IMR-90 (cell line): ENCODE data around the gene SIM2. TPM values are rescaled to one million over a fixed set of nuclear protein-coding genes. Genes with fewer than 3 reads are reported as not detected.

ENCODE experiments used
- ATAC-seq: fragments of 200-7000 bp; cut with Tn5 transposase; 2 replicates; pipeline ENCODE4 v1.9.1; 2020; ENCODE audit warnings: low read depth, mild to moderate bottlenecking, moderate library complexity
- BruUV-seq: library from RNA; stranded (reverse); fragments of 400-500 nt; replicated peaks from 2 replicates; lab custom pipeline; 2021; lab: Mats Ljungman, UMichigan
- CTCF ChIA-PET: fragments of 300-600 bp; formaldehyde crosslinking; extraction: SDS; loops from one replicate; lab custom pipeline; 2021; ENCODE audit warnings: antibody characterized with exemption; lab: Yijun Ruan, JAX
- POLR2A ChIA-PET: fragments of 300-600 bp; sonication (Branson Sonifier 250); formaldehyde crosslinking; loops from one replicate; lab custom pipeline; 2022; ENCODE audit warnings: antibody characterized with exemption; ENCODE audit not compliant: unreplicated experiment; lab: Charles Lee
- DNase-seq: peaks from one replicate; pipeline ENCODE4 v3.0.0; 2013
- H2AFZ ChIP-seq: replicated peaks from 2 replicates; pipeline ENCODE3; 2013; ENCODE audit warnings: low read length, mild to moderate bottlenecking; ENCODE audit not compliant: poor library complexity
- H2AK5ac ChIP-seq: 2 replicates; pipeline ENCODE4 v1.6.1; 2013; ENCODE audit warnings: low read depth, low read length, inconsistent platforms
- H2AK9ac ChIP-seq: replicated peaks from 2 replicates; pipeline ENCODE3; 2013; ENCODE audit warnings: mild to moderate bottlenecking, low read depth, low read length, moderate library complexity; ENCODE audit not compliant: poor library complexity
- H2BK120ac ChIP-seq: 2 replicates; pipeline ENCODE4 v1.6.1; 2013; ENCODE audit warnings: low read depth, low read length, inconsistent platforms
- H2BK15ac ChIP-seq: 3 replicates; pipeline ENCODE4 v1.6.1; 2013; ENCODE audit warnings: low read depth, low read length, inconsistent platforms
- H2BK20ac ChIP-seq: 2 replicates; pipeline ENCODE4 v1.6.1; 2013; ENCODE audit warnings: low read depth, mild to moderate bottlenecking, inconsistent platforms, low read length, moderate library complexity
- H2BK5ac ChIP-seq: 2 replicates; pipeline ENCODE4 v1.6.1; 2013; ENCODE audit warnings: mild to moderate bottlenecking, low read depth, low read length, inconsistent platforms; ENCODE audit not compliant: poor library complexity, severe bottlenecking
- H3K14ac ChIP-seq: replicated peaks from 2 replicates; pipeline ENCODE4 v1.6.1; 2013; ENCODE audit warnings: low read depth, low read length, inconsistent platforms
- H3K18ac ChIP-seq: 2 replicates; pipeline ENCODE4 v1.6.1; 2013; ENCODE audit warnings: low read depth, low read length, control low read depth
- H3K23ac ChIP-seq: 2 replicates; pipeline ENCODE4 v1.6.1; 2013; ENCODE audit warnings: low read depth, low read length, inconsistent platforms
- H3K27ac ChIP-seq: 2 replicates; pipeline ENCODE4 v1.5.1; 2013; ENCODE audit warnings: mild to moderate bottlenecking, control low read depth, low read length; ENCODE audit not compliant: insufficient read depth
- H3K27me3 ChIP-seq: 2 replicates; pipeline ENCODE4 v1.6.1; 2013; ENCODE audit warnings: low read length; ENCODE audit not compliant: control insufficient read depth, insufficient read depth
- H3K36me3 ChIP-seq: 2 replicates; pipeline ENCODE4 v1.6.1; 2013; ENCODE audit warnings: low read length, mixed read lengths; ENCODE audit not compliant: control insufficient read depth, insufficient read depth
- H3K4ac ChIP-seq: 2 replicates; pipeline ENCODE4 v1.6.1; 2013; ENCODE audit warnings: low read depth, low read length, inconsistent platforms
- H3K4me1 ChIP-seq: 2 replicates; pipeline ENCODE4 v1.6.1; 2013; ENCODE audit warnings: low read length, mixed read lengths; ENCODE audit not compliant: control insufficient read depth, insufficient read depth
- H3K4me2 ChIP-seq: 2 replicates; pipeline ENCODE4 v1.6.1; 2013; ENCODE audit warnings: low read depth, mild to moderate bottlenecking, control low read depth, low read length, moderate library complexity
- H3K4me3 ChIP-seq: 2 replicates; pipeline ENCODE4 v1.5.1; 2013; ENCODE audit warnings: low read depth, mild to moderate bottlenecking, control low read depth, low read length, moderate library complexity; ENCODE audit not compliant: insufficient read depth
- H3K56ac ChIP-seq: 2 replicates; pipeline ENCODE4 v1.6.1; 2013; ENCODE audit warnings: low read length, inconsistent platforms; ENCODE audit not compliant: insufficient read depth; ENCODE audit errors: extremely low read depth
- H3K79me1 ChIP-seq, 2 experiments: 2 replicates each; pipeline ENCODE4 v1.6.1; 2013; ENCODE audit warnings: low read length in 2 of 2, inconsistent platforms in 1 of 2, low read depth in 1 of 2
- H3K9ac ChIP-seq: 2 replicates; pipeline ENCODE4 v1.6.1; 2013; ENCODE audit warnings: low read depth, low read length, control low read depth
- H3K9me1 ChIP-seq: 2 replicates; pipeline ENCODE4 v1.6.1; 2013; ENCODE audit warnings: low read length, inconsistent platforms; ENCODE audit not compliant: insufficient read depth
- H3K9me3 ChIP-seq: 2 replicates; pipeline ENCODE4 v1.6.1; 2013; ENCODE audit warnings: low read length; ENCODE audit not compliant: control insufficient read depth, insufficient read depth
- H4K20me1 ChIP-seq: 2 replicates; pipeline ENCODE4 v1.6.1; 2013; ENCODE audit warnings: low read length, inconsistent platforms; ENCODE audit not compliant: insufficient read depth
- H4K5ac ChIP-seq: 2 replicates; pipeline ENCODE4 v1.6.1; 2013; ENCODE audit warnings: mild to moderate bottlenecking, low read depth, low read length, control low read depth
- H4K8ac ChIP-seq, 2 experiments: 2 replicates each; pipeline ENCODE4 v1.6.1; 2013; ENCODE audit warnings: low read depth in 2 of 2, low read length in 2 of 2, control low read depth in 1 of 2, inconsistent platforms in 1 of 2
- H4K91ac ChIP-seq: 2 replicates; pipeline ENCODE4 v1.6.1; 2013; ENCODE audit warnings: low read depth, low read length, inconsistent platforms; ENCODE audit not compliant: insufficient read depth
- BHLHE40 ChIP-seq: fragments of 150-350 bp; IDR thresholded peaks from 2 replicates; pipeline ENCODE4 v1.6.1; 2016; ENCODE audit warnings: mild to moderate bottlenecking, low read depth, low read length
- CHD1 ChIP-seq: IDR thresholded peaks from 2 replicates; pipeline ENCODE4 v1.6.1; 2012; ENCODE audit warnings: low read depth, low read length, improper control_type of control experiment
- CTCF ChIP-seq: conservative IDR thresholded peaks from 2 replicates; pipeline ENCODE4 v1.5.1; 2012; ENCODE audit warnings: mild to moderate bottlenecking, low read depth, low read length, improper control_type of control experiment
- ELK1 ChIP-seq: fragments of 150-350 bp; IDR thresholded peaks from 2 replicates; pipeline ENCODE4 v1.6.1; 2016; ENCODE audit warnings: low read depth, mild to moderate bottlenecking, low read length, moderate library complexity, borderline replicate concordance
- FOS ChIP-seq: fragments of 150-350 bp; IDR thresholded peaks from 2 replicates; pipeline ENCODE4 v1.6.1; 2016; ENCODE audit warnings: low read depth, low read length
- MAFK ChIP-seq: IDR thresholded peaks from 2 replicates; pipeline ENCODE4 v1.6.1; 2012; ENCODE audit warnings: low read depth, low read length, improper control_type of control experiment
- NFE2L2 ChIP-seq: fragments of 150-350 bp; IDR thresholded peaks from 2 replicates; pipeline ENCODE4 v1.6.1; 2016; ENCODE audit warnings: low read depth, mild to moderate bottlenecking, low read length
- POLR2A ChIP-seq: IDR thresholded peaks from 2 replicates; pipeline ENCODE4 v1.6.1; 2012; ENCODE audit warnings: mild to moderate bottlenecking, low read depth, low read length
- RAD21 ChIP-seq: IDR thresholded peaks from 2 replicates; pipeline ENCODE4 v1.6.1; 2012; ENCODE audit warnings: low read length, improper control_type of control experiment
- RCOR1 ChIP-seq: IDR thresholded peaks from 2 replicates; pipeline ENCODE4 v1.6.1; 2012; ENCODE audit warnings: mild to moderate bottlenecking, low read length, improper control_type of control experiment; ENCODE audit not compliant: insufficient replicate concordance
- RFX5 ChIP-seq: IDR thresholded peaks from 2 replicates; pipeline ENCODE4 v1.8.0; 2012; ENCODE audit warnings: low read depth, mild to moderate bottlenecking, low read length, moderate library complexity
- SMC3 ChIP-seq: fragments of 150-350 bp; IDR thresholded peaks from 2 replicates; pipeline ENCODE4 v1.6.1; 2016; ENCODE audit warnings: low read depth, mild to moderate bottlenecking, antibody characterized with exemption, low read length, moderate library complexity
- USF2 ChIP-seq: fragments of 150-350 bp; IDR thresholded peaks from 2 replicates; pipeline ENCODE4 v1.6.1; 2017; ENCODE audit warnings: mild to moderate bottlenecking, antibody characterized with exemption, low read length, low read depth
- WGBS, 2 experiments: methylation state at CpG; one replicate each; pipeline versions ENCODE4 v1.1.5 to v1.1.7; 2013; ENCODE audit warnings: missing lambda C conversion rate in 2 of 2; ENCODE audit not compliant: insufficient read length in 1 of 2; ENCODE audit errors: extremely low coverage in 2 of 2; 5-methylcytosine and 5-hydroxymethylcytosine counted together
- dilution Hi-C: fragments of 300-500 bp; cut with HindIII; formaldehyde crosslinking; loops from one replicate; pipeline ENCODE4 v1.14.3; 2018; ENCODE audit warnings: low sequenced_read_pairs; ENCODE audit not compliant: unreplicated experiment
- in situ Hi-C: fragments of 300-500 bp; cut with MboI; formaldehyde crosslinking; loops from 3 replicates; pipeline ENCODE4 v1.14.3; 2019; ENCODE audit warnings: low sequenced_read_pairs, inconsistent platforms, mixed read lengths
- intact Hi-C: fragments of 100-400 bp; cut with micrococcal nuclease; formaldehyde crosslinking; loops from 2 replicates; pipeline ENCODE4 v1.10.0; 2022
- polyA plus RNA-seq, 3 experiments: library from polyadenylated mRNA; depleted of rRNA; stranded (reverse); fragments of >200 nt; gene quantifications; 2 replicates each; pipeline ENCODE4 v1.2.3, GENCODE V29; 2012; ENCODE audit warnings: low replicate concordance in 1 of 3
- total RNA-seq: library from RNA; depleted of rRNA; stranded (reverse); fragments of >200 nt; gene quantifications from 2 replicates; pipeline ENCODE4 v1.2.3, GENCODE V29; 2012

The SIM2 gene
- total and polyA plus RNA-seq, 2 of the 4 experiments (the other 2 are of a cell fraction) = 2.2 to 7.5 TPM

GRCh38 chr21:36784947-36785346 is 86.0 kb downstream of the SIM2 start:
- peaks cover 8% of the 10 kb centered on the region for H3K4me1 ChIP-seq
- H4K20me1 ChIP-seq = peaks cover 5% of the 10 kb centered on the region; the same call in 1 of the 2 replicates
- H3K4ac ChIP-seq = no peak overlapping the region
- dilution Hi-C loops = no loop called here
- no TSS peak for BruUV-seq
- TF ChIP-seq POLR2A (no peak), MAFK (no peak), CHD1 (no peak), ELK1 (no peak), RCOR1 (no peak), SMC3 (no peak), RFX5 (no peak), RAD21 (no peak), CTCF (no peak), USF2 (no peak), NFE2L2 (no peak), FOS (no peak), BHLHE40 (no peak)
- H3K56ac ChIP-seq = no peak overlapping the region
- no peak overlapping the region for H2AK9ac ChIP-seq
- H2BK20ac ChIP-seq = no peak overlapping the region
- peaks cover 0 to 14% of the 10 kb centered on the region in 2 experiments; a peak in 2 of 4 replicates for H3K79me1 ChIP-seq
- no peak overlapping the region for H4K8ac ChIP-seq
- H3K27me3 ChIP-seq = no peaks in the 10 kb centered on the region
- H3K4me3 ChIP-seq = no peak overlapping the region
- H3K23ac ChIP-seq = no peak overlapping the region
- H3K9me1 ChIP-seq = peaks cover 13% of the 10 kb centered on the region
- no peak overlapping the region for H3K27ac ChIP-seq
- 83% methylated on average over 7 of the region's 12 CpGs; no CpG with 5 or more reads in 1 of the 2 experiments for WGBS, 2 experiments
- no peak overlapping the region for H2AFZ ChIP-seq
- H2BK120ac ChIP-seq = 0 out of 2 replicates have a peak overlapping the region, but pooled peaks have one; percentile 5
- no peak for DNase-seq
- in situ Hi-C loops = no loop called here
- no peak overlapping the region for H2BK15ac ChIP-seq
- H3K9ac ChIP-seq = no peak overlapping the region
- no peak overlapping the region for H4K5ac ChIP-seq
- H4K91ac ChIP-seq = peak overlapping the region; percentile 24; the same call in 1 of the 2 replicates
- H3K4me2 ChIP-seq = no peak overlapping the region
- peak overlapping the region; percentile 72; the same call in 1 of the 2 replicates for H2AK5ac ChIP-seq
- no peak overlapping the region for H2BK5ac ChIP-seq
- H3K14ac ChIP-seq = no peak overlapping the region
- H3K36me3 ChIP-seq = no peaks in the 10 kb centered on the region
- no peak overlapping the region for H3K18ac ChIP-seq
- ChIA-PET CTCF (no interaction called here), POLR2A (no interaction called here)
- intact Hi-C loops = no loop called here
- no peak for ATAC-seq
- no peaks in the 10 kb centered on the region for H3K9me3 ChIP-seq
